ENCODE measurements around the gene PSG4. TPM values are rescaled to one million over a fixed set of nuclear protein-coding genes. Genes with fewer than 3 reads are reported as not detected.

Gene PSG4
- 0.66 to 2.4 TPM (median 1.0 TPM) in 5 replicates for total RNA-seq (2022; extraction: Qiagen RNA extraction; ENCODE audit: low read depth)

DNA sequence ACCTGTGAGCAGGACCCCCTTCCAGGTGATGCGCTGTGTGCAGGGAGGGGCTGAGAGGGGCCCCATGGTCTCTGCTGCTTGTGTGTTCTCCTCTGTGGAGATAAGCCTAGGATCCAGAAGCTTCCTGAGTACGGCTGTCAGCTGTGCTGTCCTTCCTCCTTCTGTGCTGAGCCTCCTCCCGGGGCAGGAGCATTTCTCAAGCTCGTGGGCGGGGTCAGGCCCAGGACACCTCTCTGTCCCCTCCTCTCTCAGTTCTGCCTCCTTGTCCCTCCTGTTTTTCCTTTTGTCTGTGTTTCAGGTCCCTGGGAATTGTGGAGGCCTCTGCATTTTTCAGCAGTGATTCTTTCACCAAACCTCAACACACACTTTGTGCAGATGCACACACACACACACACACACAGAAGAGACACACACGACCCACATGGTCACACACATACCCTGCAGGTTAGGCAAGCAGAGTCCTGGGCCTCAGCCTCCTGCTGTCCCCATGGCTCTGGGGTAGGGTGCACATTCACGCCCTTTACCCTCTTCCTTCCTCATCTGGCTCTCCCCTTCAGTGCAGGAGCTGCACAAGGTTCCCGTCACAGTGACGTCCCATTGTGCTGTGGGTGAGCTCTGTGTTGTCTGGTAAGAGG is at the start of gene PSG4:
PSG4 (minus strand) TSS at position 168 of the 635 bp plus-strand sequence; CDS start at position 66, 102 bp downstream.

DNA sequence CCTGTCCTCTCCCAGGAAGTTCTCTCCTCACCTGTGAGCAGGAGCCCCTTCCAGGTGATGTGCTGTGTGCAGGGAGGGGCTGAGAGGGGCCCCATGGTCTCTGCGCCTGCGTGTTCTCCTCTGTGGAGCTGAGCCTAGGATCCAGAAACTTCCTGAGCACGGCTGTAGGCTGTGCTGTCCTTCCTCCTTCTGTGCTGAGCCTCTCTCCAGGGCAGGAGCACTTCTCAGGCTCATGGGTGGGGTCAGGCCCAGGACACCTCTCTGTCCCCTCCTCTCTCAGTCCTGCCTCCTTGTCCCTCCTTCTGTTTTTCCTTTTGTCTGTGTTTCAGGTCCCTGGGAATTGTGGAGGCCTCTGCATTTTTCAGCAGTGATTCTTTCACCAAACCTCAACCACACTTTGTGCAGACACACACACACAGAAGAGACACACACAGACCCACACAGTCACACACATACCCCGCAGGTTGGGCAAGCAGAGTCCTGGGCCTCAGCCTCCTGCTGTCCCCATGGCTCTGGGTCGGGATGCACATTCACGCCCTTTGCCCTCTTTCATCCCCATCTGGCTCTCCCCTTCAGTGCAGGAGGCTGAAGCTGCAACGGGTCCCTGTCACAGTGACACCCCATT is 19.0 kb downstream of the PSG4 start, which contains the start of gene PSG5:
PSG5 (minus strand) TSS at position 226 of the 625 bp plus-strand sequence; CDS start at position 95, 131 bp downstream.

Other genes with a start within 250 kb of the PSG4 start
- not detected in 5 replicates for gene PSG11, start 179.2 kb downstream of the PSG4 start, total RNA-seq (2022; extraction: Qiagen RNA extraction; ENCODE audit: low read depth)
- not detected in 5 replicates for gene PSG2, start 122.9 kb downstream of the PSG4 start, total RNA-seq (2022; extraction: Qiagen RNA extraction; ENCODE audit: low read depth)
- gene PSG5, start 19.1 kb downstream of the PSG4 start, total RNA-seq (2022; extraction: Qiagen RNA extraction; ENCODE audit: low read depth) = 0.57 to 0.98 TPM (median 0.72 TPM) in 5 replicates
- 0.07 to 0.20 TPM (median 0.14 TPM) in 5 replicates for gene PSG9, start 63.9 kb upstream of the PSG4 start, total RNA-seq (2022; extraction: Qiagen RNA extraction; ENCODE audit: low read depth)
- 0.08 to 0.26 TPM (median 0.11 TPM) in 4 of 5 replicates, not detected in the other for gene CD177, start 148.0 kb upstream of the PSG4 start, total RNA-seq (2022; extraction: Qiagen RNA extraction; ENCODE audit: low read depth)
- gene TEX101, start 209.3 kb upstream of the PSG4 start, total RNA-seq (2022; extraction: Qiagen RNA extraction; ENCODE audit: low read depth) = not detected in 5 replicates